GM12875 (cell line): ENCODE data around the gene LUC7L3.

ENCODE experiments used
- H3K4me3 ChIP-seq: one replicate; pipeline ENCODE4 v1.5.1; 2011; ENCODE audit warnings: low read depth, low read length, control low read depth
- TF ChIP-seq, protein P1 (sequence below): IDR thresholded peaks from 2 replicates; pipeline ENCODE4 v1.5.1; 2011; ENCODE audit warnings: low read depth, mild to moderate bottlenecking, control low read depth, inconsistent platforms, low read length, moderate library complexity, borderline replicate concordance; ENCODE audit not compliant: insufficient read depth

LUC7L3 gene

DNA sequence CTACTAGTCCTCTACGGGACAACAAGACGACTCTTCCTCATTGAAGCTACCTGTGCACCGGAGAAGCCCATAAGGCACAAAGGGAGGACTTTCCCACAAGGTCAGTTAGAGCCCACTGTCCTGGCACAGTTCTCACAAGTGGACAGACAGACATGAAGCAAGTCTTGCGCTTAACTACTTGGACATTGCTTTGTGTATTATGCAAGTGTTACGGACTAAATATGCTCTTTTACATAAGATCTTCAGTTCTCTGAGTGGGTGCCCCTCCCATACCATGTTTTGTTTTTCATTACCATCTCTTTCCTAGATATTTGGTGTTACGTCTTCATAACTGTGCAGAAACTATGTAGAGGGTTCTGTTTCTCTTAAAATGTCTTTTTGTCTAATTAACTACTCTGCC lies 29.8 kb downstream of the LUC7L3 start:
- TF ChIP-seq, protein P1, sequence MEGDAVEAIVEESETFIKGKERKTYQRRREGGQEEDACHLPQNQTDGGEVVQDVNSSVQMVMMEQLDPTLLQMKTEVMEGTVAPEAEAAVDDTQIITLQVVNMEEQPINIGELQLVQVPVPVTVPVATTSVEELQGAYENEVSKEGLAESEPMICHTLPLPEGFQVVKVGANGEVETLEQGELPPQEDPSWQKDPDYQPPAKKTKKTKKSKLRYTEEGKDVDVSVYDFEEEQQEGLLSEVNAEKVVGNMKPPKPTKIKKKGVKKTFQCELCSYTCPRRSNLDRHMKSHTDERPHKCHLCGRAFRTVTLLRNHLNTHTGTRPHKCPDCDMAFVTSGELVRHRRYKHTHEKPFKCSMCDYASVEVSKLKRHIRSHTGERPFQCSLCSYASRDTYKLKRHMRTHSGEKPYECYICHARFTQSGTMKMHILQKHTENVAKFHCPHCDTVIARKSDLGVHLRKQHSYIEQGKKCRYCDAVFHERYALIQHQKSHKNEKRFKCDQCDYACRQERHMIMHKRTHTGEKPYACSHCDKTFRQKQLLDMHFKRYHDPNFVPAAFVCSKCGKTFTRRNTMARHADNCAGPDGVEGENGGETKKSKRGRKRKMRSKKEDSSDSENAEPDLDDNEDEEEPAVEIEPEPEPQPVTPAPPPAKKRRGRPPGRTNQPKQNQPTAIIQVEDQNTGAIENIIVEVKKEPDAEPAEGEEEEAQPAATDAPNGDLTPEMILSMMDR, result no peak
- no peak overlapping the region for H3K4me3 ChIP-seq

GRCh38 chr17:50754521-50754920 lies 35.1 kb downstream of the LUC7L3 start:
- TF ChIP-seq, protein P1, result no peak
- no peak overlapping the region for H3K4me3 ChIP-seq

DNA sequence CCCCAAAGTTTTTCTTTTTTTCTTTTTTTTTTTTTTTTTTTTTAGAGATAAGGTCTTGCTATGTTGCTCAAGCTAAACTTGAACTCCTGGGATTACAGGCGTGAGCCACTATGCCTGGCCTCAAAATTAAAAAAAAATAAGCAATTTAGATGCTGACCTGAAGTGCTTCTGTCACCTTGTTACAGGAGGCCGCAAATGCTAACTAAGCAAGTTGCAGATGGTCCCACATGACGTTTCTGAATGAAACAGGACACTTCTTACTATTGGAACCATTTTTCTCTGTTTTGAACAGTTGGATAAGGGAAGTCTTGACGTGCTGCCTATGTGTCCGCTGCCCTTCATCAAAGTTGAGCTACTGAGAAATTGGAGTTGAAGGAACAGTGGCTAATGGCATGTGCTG lies 39.1 kb downstream of the LUC7L3 start:
- H3K4me3 ChIP-seq, result no peak overlapping the region
- TF ChIP-seq, protein P1, result no peak

DNA sequence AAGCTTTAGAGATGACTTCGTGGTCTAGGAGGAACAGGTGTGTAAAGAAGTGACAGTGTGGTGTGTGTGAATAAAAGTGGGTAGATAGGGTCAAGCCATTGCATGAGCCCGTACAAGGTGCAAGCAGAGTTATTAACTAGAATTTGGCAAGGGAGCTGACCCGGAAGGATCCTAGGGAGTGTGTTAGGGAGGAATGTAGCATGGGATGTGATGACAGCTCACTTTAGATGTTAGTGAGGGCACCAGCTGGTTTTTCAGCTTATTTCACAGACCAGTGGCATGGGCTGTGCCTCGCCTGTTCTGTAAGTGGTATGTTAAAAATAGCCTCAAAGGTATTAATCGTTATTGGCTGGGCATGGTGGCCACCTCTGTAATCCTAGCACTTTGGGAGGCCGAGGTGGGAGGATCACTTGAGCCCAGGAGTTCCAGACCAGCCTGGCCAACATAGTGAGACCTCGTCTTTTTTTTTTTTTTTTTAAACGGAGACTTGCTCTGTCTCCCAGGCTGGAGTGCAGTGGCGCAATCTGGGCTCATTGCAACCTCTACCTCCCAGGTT lies 39.7 kb downstream of the LUC7L3 start:
- no peak overlapping the region for H3K4me3 ChIP-seq
- TF ChIP-seq, protein P1, result no peak

DNA sequence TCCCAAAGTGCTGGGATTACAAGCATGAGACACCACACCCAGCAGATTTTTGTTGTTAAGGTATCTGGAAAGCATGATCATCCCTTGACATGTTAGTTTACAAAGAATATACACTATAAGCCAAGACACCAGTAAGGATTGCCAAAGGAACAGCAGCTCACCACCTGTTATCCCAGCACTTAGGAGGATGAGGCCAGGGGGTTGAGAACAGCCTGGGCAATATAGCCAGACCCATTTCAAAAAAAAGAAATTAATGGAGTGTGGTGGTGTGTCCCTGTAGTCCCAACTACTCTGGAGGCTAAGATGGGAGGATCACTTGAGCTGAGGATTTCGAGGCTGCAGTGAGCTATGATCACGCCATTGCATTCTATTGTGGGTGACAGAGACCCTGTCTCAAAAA lies 42.8 kb downstream of the LUC7L3 start:
- TF ChIP-seq, protein P1, result no peak
- no peak overlapping the region for H3K4me3 ChIP-seq

DNA sequence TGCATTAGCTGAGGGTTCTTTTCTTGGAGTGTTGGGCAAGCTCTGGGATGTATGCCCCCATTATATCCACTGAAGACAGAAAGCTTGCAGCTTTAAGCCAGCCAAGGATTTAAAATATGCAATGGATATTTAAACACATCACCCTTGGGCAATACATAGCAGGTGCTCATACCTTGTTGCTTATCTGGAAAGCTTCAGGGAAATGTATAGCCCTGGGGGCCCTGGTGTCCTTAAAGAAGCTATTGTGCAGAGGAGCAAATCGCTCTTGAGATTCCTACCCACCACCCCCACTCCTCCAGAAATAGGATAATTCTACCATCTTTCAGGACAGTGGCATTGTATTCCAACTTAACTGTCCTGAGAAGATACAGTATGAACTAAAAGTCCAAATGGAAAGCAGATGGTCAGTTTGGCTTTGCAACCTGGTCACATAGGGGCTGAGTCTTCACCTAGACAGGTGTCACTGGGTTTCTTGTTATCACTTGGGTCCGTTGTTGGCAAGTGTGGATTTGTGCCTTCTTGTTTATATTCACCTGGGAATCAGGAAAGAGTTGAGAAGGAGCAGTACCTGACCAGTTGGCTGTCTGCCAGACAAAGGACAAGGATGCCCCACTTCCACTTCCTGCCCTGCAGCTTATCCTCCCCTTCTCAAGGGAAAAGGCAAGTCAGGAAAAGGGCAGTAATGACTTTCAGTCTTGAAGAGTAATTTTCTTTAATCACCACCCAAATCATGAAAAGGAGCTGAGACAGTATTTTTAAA lies 44.5 kb downstream of the LUC7L3 start:
- no peak overlapping the region for H3K4me3 ChIP-seq
- TF ChIP-seq, protein P1, result no peak

DNA sequence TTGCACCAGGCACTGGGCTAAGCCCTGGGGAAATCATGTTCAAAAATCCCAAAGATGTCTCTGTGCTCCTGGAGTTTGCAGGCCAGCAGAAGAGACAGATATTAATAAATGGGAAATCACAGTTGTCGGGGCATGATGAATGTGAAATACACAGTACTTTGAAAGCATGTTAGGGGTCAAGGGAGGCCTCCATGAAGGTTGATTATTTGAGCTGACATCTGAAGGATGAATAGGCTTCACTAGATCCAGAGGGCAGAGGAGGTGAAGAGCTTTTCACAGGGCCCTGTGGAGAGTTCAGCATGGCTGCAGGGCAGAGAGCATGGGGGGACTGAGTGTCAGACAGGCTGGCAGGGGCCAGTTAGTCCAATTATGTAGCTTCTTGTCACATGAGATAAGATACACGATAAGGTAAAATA lies 45.3 kb downstream of the LUC7L3 start:
- no peak overlapping the region for H3K4me3 ChIP-seq
- TF ChIP-seq, protein P1, result no peak
